ENCODE data around the gene RPL12.

GRCh38 chr9:127498298-127498697, 47.1 kb upstream of the RPL12 start:
- TF ChIP-seq POLR2AphosphoS5 (IDR thresholded peaks at IDR 0.05) (no peak), CTCF (IDR thresholded peaks at IDR 0.05 in 8 of 11, conservative IDR thresholded peaks at IDR 0.05 in 3 of 11) (no peak)
